HEK293T (cell line): ENCODE data around the gene OR10D3.

Experiments used
- ARNT ChIP-seq: fragments of 450-650 bp; IDR thresholded peaks from 2 replicates; pipeline ENCODE4 v1.6.1; 2017; ENCODE audit warnings: mild to moderate bottlenecking
- CTBP1 ChIP-seq: fragments of 450-650 bp; IDR thresholded peaks from 2 replicates; pipeline ENCODE4 v1.6.1; 2016; ENCODE audit warnings: borderline replicate concordance
- FOXA1 ChIP-seq: fragments of 450-650 bp; IDR thresholded peaks from 2 replicates; pipeline ENCODE4 v1.6.1; 2016; ENCODE audit warnings: mild to moderate bottlenecking
- FOXK2 ChIP-seq: fragments of 450-650 bp; IDR thresholded peaks from 2 replicates; pipeline ENCODE4 v1.6.1; 2016; ENCODE audit warnings: mild to moderate bottlenecking
- HDGF ChIP-seq: fragments of 450-650 bp; IDR thresholded peaks from 2 replicates; pipeline ENCODE4 v1.6.1; 2017; ENCODE audit warnings: antibody characterized with exemption, borderline replicate concordance
- PKNOX1 ChIP-seq: fragments of 450-650 bp; IDR thresholded peaks from 2 replicates; pipeline ENCODE4 v1.6.1; 2016
- SP1 ChIP-seq: fragments of 450-650 bp; IDR thresholded peaks from 2 replicates; pipeline ENCODE4 v1.6.1; 2017
- TARDBP ChIP-seq: fragments of 450-650 bp; IDR thresholded peaks from 2 replicates; pipeline ENCODE4 v1.6.1; 2016

GRCh38 chr11:124195189-124195734, 12.1 kb downstream of the OR10D3 start:
- no peak for TF ChIP-seq FOXK2
- TF ChIP-seq FOXA1 = no peak
- TF ChIP-seq HDGF = no peak
- TF ChIP-seq SP1 = no peak
- no peak for TF ChIP-seq PKNOX1
- TF ChIP-seq CTBP1 = no peak
- TF ChIP-seq ARNT = no peak
- no peak for TF ChIP-seq TARDBP
